Neural progenitor cell (in vitro differentiated cells): ENCODE measurements around the gene ADAMTSL5.

Experiments
- EZH2 ChIP-seq: fragments of 200-600 bp; sonication (generic); IDR thresholded peaks from 2 replicates; pipeline ENCODE4 v1.6.1; 2017; ENCODE audit warnings: antibody characterized with exemption, mild to moderate bottlenecking, moderate library complexity
- TF ChIP-seq, protein P1 (sequence below): fragments of 200-600 bp; sonication (generic); IDR thresholded peaks from 2 replicates; pipeline ENCODE4 v1.5.1; 2017; ENCODE audit warnings: antibody characterized with exemption, mild to moderate bottlenecking

DNA sequence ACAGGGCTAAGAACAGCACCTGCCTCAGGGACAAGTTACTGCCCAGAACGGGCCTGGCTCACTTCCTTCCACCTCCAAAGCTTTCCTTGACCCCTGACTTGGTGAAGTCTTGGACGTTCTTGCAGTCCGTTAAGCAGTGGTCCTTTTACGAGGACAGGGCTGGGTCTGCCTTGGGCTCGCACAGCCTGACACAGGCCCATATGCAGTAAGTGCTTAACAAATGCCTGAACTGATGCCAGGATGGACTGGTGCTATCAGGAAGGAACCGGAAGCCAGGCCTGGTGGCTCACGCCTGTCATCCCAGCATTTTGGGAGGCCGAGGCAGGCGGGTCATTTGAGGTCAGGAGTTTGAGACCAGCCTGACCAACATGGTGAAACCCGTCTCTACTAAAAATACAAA lies 9.2 kb upstream of the ADAMTSL5 start:
- TF ChIP-seq, protein P1, sequence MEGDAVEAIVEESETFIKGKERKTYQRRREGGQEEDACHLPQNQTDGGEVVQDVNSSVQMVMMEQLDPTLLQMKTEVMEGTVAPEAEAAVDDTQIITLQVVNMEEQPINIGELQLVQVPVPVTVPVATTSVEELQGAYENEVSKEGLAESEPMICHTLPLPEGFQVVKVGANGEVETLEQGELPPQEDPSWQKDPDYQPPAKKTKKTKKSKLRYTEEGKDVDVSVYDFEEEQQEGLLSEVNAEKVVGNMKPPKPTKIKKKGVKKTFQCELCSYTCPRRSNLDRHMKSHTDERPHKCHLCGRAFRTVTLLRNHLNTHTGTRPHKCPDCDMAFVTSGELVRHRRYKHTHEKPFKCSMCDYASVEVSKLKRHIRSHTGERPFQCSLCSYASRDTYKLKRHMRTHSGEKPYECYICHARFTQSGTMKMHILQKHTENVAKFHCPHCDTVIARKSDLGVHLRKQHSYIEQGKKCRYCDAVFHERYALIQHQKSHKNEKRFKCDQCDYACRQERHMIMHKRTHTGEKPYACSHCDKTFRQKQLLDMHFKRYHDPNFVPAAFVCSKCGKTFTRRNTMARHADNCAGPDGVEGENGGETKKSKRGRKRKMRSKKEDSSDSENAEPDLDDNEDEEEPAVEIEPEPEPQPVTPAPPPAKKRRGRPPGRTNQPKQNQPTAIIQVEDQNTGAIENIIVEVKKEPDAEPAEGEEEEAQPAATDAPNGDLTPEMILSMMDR = no peak
- TF ChIP-seq EZH2 = no peak
